HepG2 (cell line): ENCODE data around the gene APOL4. TPM values are rescaled to one million over a fixed set of nuclear protein-coding genes. Genes with fewer than 3 reads are reported as not detected.

ENCODE experiments used
- AHR ChIP-seq: IDR thresholded peaks from 2 replicates; pipeline ENCODE4 v1.6.1; 2018; ENCODE audit warnings: missing genetic modification reagents, missing compliant biosample characterization
- ATF7 ChIP-seq, 2 experiments: fragments of 450-650 bp in 1 of 2; sonication (generic) in 1 of 2; formaldehyde crosslinking in 1 of 2; IDR thresholded peaks; 2 replicates each; pipeline versions ENCODE4 v1.4.0 to v1.6.1; 2016 to 2020; ENCODE audit warnings: antibody characterized with exemption in 1 of 2, mild to moderate bottlenecking in 1 of 2, missing genetic modification reagents in 1 of 2
- DPF2 ChIP-seq: sonication (generic); formaldehyde crosslinking; IDR thresholded peaks from 2 replicates; pipeline ENCODE4 v1.4.0; 2020; ENCODE audit warnings: mild to moderate bottlenecking, low read depth, missing genetic modification reagents, borderline replicate concordance
- FLYWCH1 ChIP-seq: sonication (generic); formaldehyde crosslinking; IDR thresholded peaks from 2 replicates; pipeline ENCODE4 v1.8.1; 2023; ENCODE audit warnings: mild to moderate bottlenecking, missing genetic modification reagents
- FOXA3 ChIP-seq: IDR thresholded peaks from 2 replicates; pipeline ENCODE4 v1.6.1; 2016; ENCODE audit warnings: missing genetic modification reagents, missing compliant biosample characterization
- IRF2 ChIP-seq: IDR thresholded peaks from 2 replicates; pipeline ENCODE4 v1.6.1; 2018; ENCODE audit warnings: missing genetic modification reagents, missing compliant biosample characterization
- PITX1 ChIP-seq: sonication (generic); formaldehyde crosslinking; IDR thresholded peaks from 2 replicates; pipeline ENCODE4 v1.5.1; 2020; ENCODE audit warnings: mild to moderate bottlenecking, missing genetic modification reagents
- REXO4 ChIP-seq: sonication (generic); formaldehyde crosslinking; IDR thresholded peaks from 2 replicates; pipeline ENCODE4 v1.8.0; 2022; ENCODE audit warnings: missing genetic modification reagents, mild to moderate bottlenecking, borderline replicate concordance
- RFX1 ChIP-seq: fragments of 450-650 bp; IDR thresholded peaks from 2 replicates; pipeline ENCODE4 v1.6.1; 2017
- SMC3 ChIP-seq: IDR thresholded peaks from 2 replicates; pipeline ENCODE4 v1.6.1; 2011; ENCODE audit warnings: low read length, improper control_type of control experiment
- SNAI1 ChIP-seq: sonication (generic); formaldehyde crosslinking; IDR thresholded peaks from 2 replicates; pipeline ENCODE4 v1.5.0; 2020; ENCODE audit warnings: mild to moderate bottlenecking, missing genetic modification reagents, borderline replicate concordance
- ZMAT3 ChIP-seq: sonication (generic); formaldehyde crosslinking; conservative IDR thresholded peaks from 2 replicates; pipeline ENCODE4 v1.7.0; 2021; ENCODE audit warnings: missing genetic modification reagents
- ZNF329 ChIP-seq: sonication (generic); formaldehyde crosslinking; IDR thresholded peaks from 2 replicates; pipeline ENCODE4 v1.9.0; 2021; ENCODE audit warnings: low read depth, mild to moderate bottlenecking, missing genetic modification reagents
- ZNF850 ChIP-seq: sonication (generic); formaldehyde crosslinking; conservative IDR thresholded peaks from 2 replicates; pipeline ENCODE4 v1.9.0; 2021; ENCODE audit warnings: mild to moderate bottlenecking, missing genetic modification reagents
- ZSCAN20 ChIP-seq: sonication (generic); formaldehyde crosslinking; IDR thresholded peaks from 2 replicates; pipeline ENCODE4 v1.4.0; 2020; ENCODE audit warnings: missing genetic modification reagents, mild to moderate bottlenecking, borderline replicate concordance
- ZZZ3 ChIP-seq: sonication (generic); formaldehyde crosslinking; IDR thresholded peaks from 2 replicates; pipeline ENCODE4 v1.4.0; 2020; ENCODE audit warnings: missing genetic modification reagents, mild to moderate bottlenecking, borderline replicate concordance
- polyA plus RNA-seq, 8 experiments: library from polyadenylated mRNA; depleted of rRNA in 3 of 8; stranded (reverse) in 7 of 8; unstranded in 1 of 8; fragments of >200 nt; fragmentation: Illumina TruSeq in 4 of 8; extraction: Trizol in 4 of 8; gene quantifications; 2 replicates each; pipeline versions ENCODE4 v1.2.1 to v1.2.3, GENCODE V29; 2011 to 2016; ENCODE audit warnings: low read depth in 4 of 8, missing spikeins in 1 of 8, mixed read lengths in 1 of 8; ENCODE audit not compliant: insufficient read depth in 1 of 8
- total RNA-seq, 5 experiments: library from RNA; depleted of rRNA; stranded (reverse); fragments of >200 nt; fragmentation: Illumina TruSeq; extraction: Trizol; gene quantifications; 2 replicates each; pipeline ENCODE4 v1.2.3, GENCODE V29; 2016; ENCODE audit warnings: low read depth in 1 of 5
- TF ChIP-seq, protein P1 (sequence below): sonication (generic); formaldehyde crosslinking; IDR thresholded peaks from 2 replicates; pipeline ENCODE4 v1.8.0; 2022; ENCODE audit warnings: missing genetic modification reagents, mild to moderate bottlenecking, borderline replicate concordance
- TF ChIP-seq, protein P2 (sequence below): sonication (generic); formaldehyde crosslinking; IDR thresholded peaks from 2 replicates; pipeline ENCODE4 v1.4.0; 2020; ENCODE audit warnings: mild to moderate bottlenecking, missing genetic modification reagents
- TF ChIP-seq, protein P3 (sequence below): sonication (generic); formaldehyde crosslinking; IDR thresholded peaks from 2 replicates; pipeline ENCODE4; 2020; ENCODE audit warnings: missing genetic modification reagents, mild to moderate bottlenecking, borderline replicate concordance
- TF ChIP-seq, protein P4 (sequence below): sonication (generic); formaldehyde crosslinking; IDR thresholded peaks from 2 replicates; pipeline ENCODE4 v1.4.0; 2020; ENCODE audit warnings: missing genetic modification reagents

Gene APOL4
- total and polyA plus RNA-seq, 2 of the 13 experiments (the other 11 are each of a cell fraction or from before 2014, with no cell fraction given): 0.77 to 2.8 TPM

DNA sequence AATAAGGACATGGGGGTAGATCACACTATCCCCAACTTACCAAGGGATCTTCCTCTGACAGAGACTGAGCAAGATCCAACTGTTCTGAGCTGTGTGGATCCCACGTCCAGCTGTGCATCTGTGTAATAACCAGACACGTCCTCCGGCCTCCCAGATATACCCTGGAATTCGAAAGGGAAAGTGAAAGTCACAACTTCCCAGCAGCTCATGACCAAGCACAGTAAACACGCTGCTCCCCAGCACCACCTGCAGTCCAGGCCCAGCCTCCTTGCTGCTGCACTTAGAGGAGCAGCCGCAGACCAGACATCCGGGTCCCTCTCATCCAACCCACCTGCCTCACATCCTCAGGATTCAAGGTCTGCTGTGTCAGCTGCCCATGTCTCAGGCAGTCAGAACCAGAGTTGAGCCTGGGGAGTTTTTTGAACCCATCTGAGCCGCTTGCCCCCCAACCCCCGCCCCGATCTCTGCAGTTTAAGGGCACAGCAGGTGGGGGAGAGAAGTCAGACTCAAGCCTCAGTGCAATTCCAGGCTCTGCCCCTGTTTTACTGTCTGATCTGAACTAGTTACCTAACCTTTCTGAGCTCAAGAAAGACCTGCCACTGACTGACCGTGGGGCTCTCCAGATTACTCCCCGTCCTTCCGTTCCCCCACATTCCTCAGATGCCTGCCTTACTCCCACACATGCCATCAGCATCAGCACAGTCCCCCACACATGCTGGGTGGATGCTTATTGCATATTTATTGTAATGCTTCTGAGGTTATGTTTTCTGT, 38.0 kb upstream of the APOL4 start, which contains the start of gene APOL2 (continued):
- TF ChIP-seq, protein P1, sequence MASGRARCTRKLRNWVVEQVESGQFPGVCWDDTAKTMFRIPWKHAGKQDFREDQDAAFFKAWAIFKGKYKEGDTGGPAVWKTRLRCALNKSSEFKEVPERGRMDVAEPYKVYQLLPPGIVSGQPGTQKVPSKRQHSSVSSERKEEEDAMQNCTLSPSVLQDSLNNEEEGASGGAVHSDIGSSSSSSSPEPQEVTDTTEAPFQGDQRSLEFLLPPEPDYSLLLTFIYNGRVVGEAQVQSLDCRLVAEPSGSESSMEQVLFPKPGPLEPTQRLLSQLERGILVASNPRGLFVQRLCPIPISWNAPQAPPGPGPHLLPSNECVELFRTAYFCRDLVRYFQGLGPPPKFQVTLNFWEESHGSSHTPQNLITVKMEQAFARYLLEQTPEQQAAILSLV (CRISPR knock-in tag): peak; percentile 53; the same call in 1 of the 2 replicates
- TF ChIP-seq DPF2: peak; percentile 56; the same call in 1 of the 2 replicates
- peak; percentile 100 for TF ChIP-seq IRF2 (CRISPR knock-in tag)
- peak; percentile 79 for TF ChIP-seq SNAI1 (CRISPR knock-in tag)
- TF ChIP-seq, protein P2, sequence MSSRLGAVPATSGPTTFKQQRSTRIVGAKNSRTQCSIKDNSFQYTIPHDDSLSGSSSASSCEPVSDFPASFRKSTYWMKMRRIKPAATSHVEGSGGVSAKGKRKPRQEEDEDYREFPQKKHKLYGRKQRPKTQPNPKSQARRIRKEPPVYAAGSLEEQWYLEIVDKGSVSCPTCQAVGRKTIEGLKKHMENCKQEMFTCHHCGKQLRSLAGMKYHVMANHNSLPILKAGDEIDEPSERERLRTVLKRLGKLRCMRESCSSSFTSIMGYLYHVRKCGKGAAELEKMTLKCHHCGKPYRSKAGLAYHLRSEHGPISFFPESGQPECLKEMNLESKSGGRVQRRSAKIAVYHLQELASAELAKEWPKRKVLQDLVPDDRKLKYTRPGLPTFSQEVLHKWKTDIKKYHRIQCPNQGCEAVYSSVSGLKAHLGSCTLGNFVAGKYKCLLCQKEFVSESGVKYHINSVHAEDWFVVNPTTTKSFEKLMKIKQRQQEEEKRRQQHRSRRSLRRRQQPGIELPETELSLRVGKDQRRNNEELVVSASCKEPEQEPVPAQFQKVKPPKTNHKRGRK (CRISPR knock-in tag): no peak
- TF ChIP-seq, protein P3, sequence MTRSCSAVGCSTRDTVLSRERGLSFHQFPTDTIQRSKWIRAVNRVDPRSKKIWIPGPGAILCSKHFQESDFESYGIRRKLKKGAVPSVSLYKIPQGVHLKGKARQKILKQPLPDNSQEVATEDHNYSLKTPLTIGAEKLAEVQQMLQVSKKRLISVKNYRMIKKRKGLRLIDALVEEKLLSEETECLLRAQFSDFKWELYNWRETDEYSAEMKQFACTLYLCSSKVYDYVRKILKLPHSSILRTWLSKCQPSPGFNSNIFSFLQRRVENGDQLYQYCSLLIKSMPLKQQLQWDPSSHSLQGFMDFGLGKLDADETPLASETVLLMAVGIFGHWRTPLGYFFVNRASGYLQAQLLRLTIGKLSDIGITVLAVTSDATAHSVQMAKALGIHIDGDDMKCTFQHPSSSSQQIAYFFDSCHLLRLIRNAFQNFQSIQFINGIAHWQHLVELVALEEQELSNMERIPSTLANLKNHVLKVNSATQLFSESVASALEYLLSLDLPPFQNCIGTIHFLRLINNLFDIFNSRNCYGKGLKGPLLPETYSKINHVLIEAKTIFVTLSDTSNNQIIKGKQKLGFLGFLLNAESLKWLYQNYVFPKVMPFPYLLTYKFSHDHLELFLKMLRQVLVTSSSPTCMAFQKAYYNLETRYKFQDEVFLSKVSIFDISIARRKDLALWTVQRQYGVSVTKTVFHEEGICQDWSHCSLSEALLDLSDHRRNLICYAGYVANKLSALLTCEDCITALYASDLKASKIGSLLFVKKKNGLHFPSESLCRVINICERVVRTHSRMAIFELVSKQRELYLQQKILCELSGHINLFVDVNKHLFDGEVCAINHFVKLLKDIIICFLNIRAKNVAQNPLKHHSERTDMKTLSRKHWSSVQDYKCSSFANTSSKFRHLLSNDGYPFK (CRISPR knock-in tag): peak; percentile 71; the same call in 1 of the 2 replicates
- TF ChIP-seq ZZZ3: peak; percentile 72; the same call in 1 of the 2 replicates
- no peak for TF ChIP-seq ZSCAN20 (CRISPR knock-in tag)
- peak; percentile 62 for TF ChIP-seq SMC3
- TF ChIP-seq ZNF329: no peak
- TF ChIP-seq FOXA3 (CRISPR knock-in tag): peak; percentile 89
- TF ChIP-seq ATF7 (IDR thresholded peaks at IDR 0.05): no peak
- no peak for TF ChIP-seq ATF7 (CRISPR knock-in tag; IDR thresholded peaks at IDR 0.05)
- TF ChIP-seq, protein P4, sequence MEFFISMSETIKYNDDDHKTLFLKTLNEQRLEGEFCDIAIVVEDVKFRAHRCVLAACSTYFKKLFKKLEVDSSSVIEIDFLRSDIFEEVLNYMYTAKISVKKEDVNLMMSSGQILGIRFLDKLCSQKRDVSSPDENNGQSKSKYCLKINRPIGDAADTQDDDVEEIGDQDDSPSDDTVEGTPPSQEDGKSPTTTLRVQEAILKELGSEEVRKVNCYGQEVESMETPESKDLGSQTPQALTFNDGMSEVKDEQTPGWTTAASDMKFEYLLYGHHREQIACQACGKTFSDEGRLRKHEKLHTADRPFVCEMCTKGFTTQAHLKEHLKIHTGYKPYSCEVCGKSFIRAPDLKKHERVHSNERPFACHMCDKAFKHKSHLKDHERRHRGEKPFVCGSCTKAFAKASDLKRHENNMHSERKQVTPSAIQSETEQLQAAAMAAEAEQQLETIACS (CRISPR knock-in tag): no peak
- TF ChIP-seq ZMAT3 (CRISPR knock-in tag): 0 out of 2 replicates have a peak, but pooled peaks have one; percentile 34
- TF ChIP-seq ZNF850: no peak
- 0 out of 2 replicates have a peak, but pooled peaks have one; percentile 21 for TF ChIP-seq AHR (CRISPR knock-in tag)
- TF ChIP-seq REXO4: no peak
- peak; percentile 46; the same call in 1 of the 2 replicates for TF ChIP-seq PITX1 (CRISPR knock-in tag)
- no peak for TF ChIP-seq RFX1
- no peak for TF ChIP-seq FLYWCH1
